Measurements from ENCODE around the gene HSH2D.

The HSH2D gene

GRCh38 chr19:16204005-16204294 is 60.5 kb downstream of the HSH2D start:
- no peak for DNase-seq (ENCODE audit: low read depth)
- H3K4me3 ChIP-seq (ENCODE audit: control insufficient read depth, low read depth, low read length), result no peak overlapping the region
- TF ChIP-seq CTCF (conservative IDR thresholded peaks at IDR 0.05; ENCODE audit: control insufficient read depth, insufficient read depth, low read depth, low read length), result no peak

GRCh38 chr19:16205205-16206045 is 61.9 kb downstream of the HSH2D start:
- no peak overlapping the region for H3K4me3 ChIP-seq (ENCODE audit: control insufficient read depth, low read depth, low read length)
- no peak for TF ChIP-seq CTCF (conservative IDR thresholded peaks at IDR 0.05; ENCODE audit: control insufficient read depth, insufficient read depth, low read depth, low read length)
- DNase-seq (ENCODE audit: low read depth), result no peak

GRCh38 chr19:16206046-16206605 is 62.6 kb downstream of the HSH2D start:
- no peak overlapping the region for H3K4me3 ChIP-seq (ENCODE audit: control insufficient read depth, low read depth, low read length)
- DNase-seq (ENCODE audit: low read depth), result no peak
- no peak for TF ChIP-seq CTCF (conservative IDR thresholded peaks at IDR 0.05; ENCODE audit: control insufficient read depth, insufficient read depth, low read depth, low read length)

GRCh38 chr19:16206637-16207036 is 63.2 kb downstream of the HSH2D start:
- no peak overlapping the region for H3K4me3 ChIP-seq (ENCODE audit: control insufficient read depth, low read depth, low read length)
- TF ChIP-seq CTCF (conservative IDR thresholded peaks at IDR 0.05; ENCODE audit: control insufficient read depth, insufficient read depth, low read depth, low read length), result no peak
- DNase-seq (ENCODE audit: low read depth), result no peak

- no peak overlapping the region for H3K4me3 ChIP-seq (ENCODE audit: control insufficient read depth, low read depth, low read length)
- TF ChIP-seq CTCF (conservative IDR thresholded peaks at IDR 0.05; ENCODE audit: control insufficient read depth, insufficient read depth, low read depth, low read length), result no peak
- no peak for DNase-seq (ENCODE audit: low read depth)
Measured at GRCh38 chr19:16207063-16207462, 63.6 kb downstream of the HSH2D start.

- TF ChIP-seq CTCF (conservative IDR thresholded peaks at IDR 0.05; ENCODE audit: control insufficient read depth, insufficient read depth, low read depth, low read length), result no peak
- DNase-seq (ENCODE audit: low read depth), result no peak
- H3K4me3 ChIP-seq (ENCODE audit: control insufficient read depth, low read depth, low read length), result no peak overlapping the region
Measured at GRCh38 chr19:16207490-16208025, 64.1 kb downstream of the HSH2D start.

Data from fibroblast of mammary gland (primary cell).